ENCODE measurements around the gene SDF4.

Gene SDF4

GRCh38 chr1:1211541-1212441, 20.0 kb downstream of the SDF4 start:
- ATAC-seq (replicated peaks) (no peak), DNase-seq (no peak)
- Mint-ChIP-seq H3K4me1 (peaks cover 40 to 93% of the 10 kb centered on the region in 2 donors), H3K27ac (peak overlapping the region; percentile 20), H3K27me3 (no peaks in the 10 kb centered on the region), H3K4me3 (peak overlapping the region; percentile 65 to 69), H3K9me3 (no peaks in the 10 kb centered on the region), H3K36me3 (peaks cover 9 to 30% of the 10 kb centered on the region in 2 donors)

- peaks cover 4 to 26% of the 10 kb centered on the region in 2 donors for H3K36me3 Mint-ChIP-seq
- ATAC-seq (replicated peaks) (no peak), DNase-seq (no peak)
- peaks cover 37 to 90% of the 10 kb centered on the region in 2 donors for H3K4me1 Mint-ChIP-seq
- no peaks in the 10 kb centered on the region for H3K9me3 Mint-ChIP-seq
- no peak overlapping the region for H3K27ac Mint-ChIP-seq
- H3K4me3 Mint-ChIP-seq, result peak overlapping the region; percentile 3 to 41
- no peaks in the 10 kb centered on the region for H3K27me3 Mint-ChIP-seq
Measured at GRCh38 chr1:1210726-1211540, 20.9 kb downstream of the SDF4 start.

- peaks cover 5 to 22% of the 10 kb centered on the region in 2 donors for H3K36me3 Mint-ChIP-seq
- peak; percentile 59 for DNase-seq
- no peaks in the 10 kb centered on the region for H3K27me3 Mint-ChIP-seq
- H3K4me3 Mint-ChIP-seq, result peak overlapping the region; percentile 75 to 83
- no peaks in the 10 kb centered on the region for H3K9me3 Mint-ChIP-seq
- peak overlapping the region; percentile 75 for H3K27ac Mint-ChIP-seq
- peak; percentile 32 to 41 for ATAC-seq (replicated peaks)
- H3K4me1 Mint-ChIP-seq, result peaks cover 36 to 89% of the 10 kb centered on the region in 2 donors
Measured at GRCh38 chr1:1208713-1209433, 22.9 kb downstream of the SDF4 start.

- H3K27ac Mint-ChIP-seq, result peak overlapping the region; percentile 74
- no peaks in the 10 kb centered on the region for H3K9me3 Mint-ChIP-seq
- peaks cover 40 to 87% of the 10 kb centered on the region in 2 donors for H3K4me1 Mint-ChIP-seq
- DNase-seq (no peak), ATAC-seq (replicated peaks) (no peak)
- no peaks in the 10 kb centered on the region for H3K27me3 Mint-ChIP-seq
- peak overlapping the region; percentile 44 to 50 for H3K4me3 Mint-ChIP-seq
- peaks cover 9 to 28% of the 10 kb centered on the region in 2 donors for H3K36me3 Mint-ChIP-seq
Measured at GRCh38 chr1:1207571-1207892, 24.3 kb downstream of the SDF4 start.

GRCh38 chr1:1206966-1207531, 24.8 kb downstream of the SDF4 start:
- ATAC-seq (replicated peaks), result peak; percentile 2
- Mint-ChIP-seq H3K27ac (peak overlapping the region; percentile 90), H3K4me3 (peak overlapping the region; percentile 87 to 89)

GRCh38 chr1:1206376-1206965, 25.3 kb downstream of the SDF4 start, which contains the start of gene TNFRSF18:
Gene TNFRSF18 (minus strand): TSS chr1:1206592. CDS start chr1:1206571, 21 bp downstream.
- ATAC-seq (replicated peaks), result peak; percentile 42 to 44
- Mint-ChIP-seq H3K27ac (peak within 1 kb of the TSS; percentile 90), H3K36me3 (peaks cover 9 to 28% of the 10 kb centered on the region in 2 donors), H3K4me3 (peak within 1 kb of the TSS; percentile 87 to 89), H3K9me3 (no peaks in the 10 kb centered on the region), H3K4me1 (peaks cover 38 to 81% of the 10 kb centered on the region in 2 donors), H3K27me3 (no peaks in the 10 kb centered on the region)
- DNase-seq, result peak; percentile 67

More at GRCh38 chr1:1206966-1207531, 24.8 kb downstream of the SDF4 start:
- peaks cover 38 to 83% of the 10 kb centered on the region in 2 donors for H3K4me1 Mint-ChIP-seq
- peaks cover 9 to 28% of the 10 kb centered on the region in 2 donors for H3K36me3 Mint-ChIP-seq
- no peaks in the 10 kb centered on the region for H3K27me3 Mint-ChIP-seq
- DNase-seq, result no peak
- no peaks in the 10 kb centered on the region for H3K9me3 Mint-ChIP-seq

- peak overlapping the region; percentile 87 to 89 for H3K4me3 Mint-ChIP-seq
- no peaks in the 10 kb centered on the region for H3K9me3 Mint-ChIP-seq
- ATAC-seq (replicated peaks) (no peak), DNase-seq (no peak)
- peaks cover 6 to 24% of the 10 kb centered on the region in 2 donors for H3K36me3 Mint-ChIP-seq
- H3K4me1 Mint-ChIP-seq, result peaks cover 35 to 75% of the 10 kb centered on the region in 2 donors
- H3K27ac Mint-ChIP-seq, result peak overlapping the region; percentile 87
- no peaks in the 10 kb centered on the region for H3K27me3 Mint-ChIP-seq
Measured at GRCh38 chr1:1205769-1206375, 25.9 kb downstream of the SDF4 start.

GRCh38 chr1:1204998-1205768, 26.6 kb downstream of the SDF4 start:
- peak overlapping the region; percentile 87 for H3K27ac Mint-ChIP-seq
- peaks cover 5 to 21% of the 10 kb centered on the region in 2 donors for H3K36me3 Mint-ChIP-seq
- H3K4me3 Mint-ChIP-seq, result peak overlapping the region; percentile 87 to 89
- H3K4me1 Mint-ChIP-seq, result peaks cover 38 to 74% of the 10 kb centered on the region in 2 donors
- no peaks in the 10 kb centered on the region for H3K27me3 Mint-ChIP-seq
- ATAC-seq (replicated peaks) (no peak), DNase-seq (no peak)
- no peaks in the 10 kb centered on the region for H3K9me3 Mint-ChIP-seq

- DNase-seq (no peak), ATAC-seq (replicated peaks) (no peak)
- peaks cover 5 to 14% of the 10 kb centered on the region in 2 donors for H3K36me3 Mint-ChIP-seq
- peaks cover 42 to 74% of the 10 kb centered on the region in 2 donors for H3K4me1 Mint-ChIP-seq
- H3K27ac Mint-ChIP-seq, result no peak overlapping the region
- peak overlapping the region; percentile 87 to 89 for H3K4me3 Mint-ChIP-seq
- H3K9me3 Mint-ChIP-seq, result no peaks in the 10 kb centered on the region
- no peaks in the 10 kb centered on the region for H3K27me3 Mint-ChIP-seq
Measured at GRCh38 chr1:1204425-1204920, 27.3 kb downstream of the SDF4 start.

GRCh38 chr1:1203561-1204424, 28.0 kb downstream of the SDF4 start:
- Mint-ChIP-seq H3K9me3 (no peaks in the 10 kb centered on the region), H3K27ac (peak overlapping the region; percentile 31), H3K36me3 (peaks cover 5 to 10% of the 10 kb centered on the region in 2 donors)

GRCh38 chr1:1202831-1203560, 28.8 kb downstream of the SDF4 start:
- Mint-ChIP-seq H3K27me3 (no peaks in the 10 kb centered on the region), H3K27ac (peak overlapping the region; percentile 67), H3K4me3 (no peak overlapping the region), H3K4me1 (peaks cover 34 to 70% of the 10 kb centered on the region in 2 donors), H3K36me3 (peaks cover 5 to 6% of the 10 kb centered on the region in 2 donors), H3K9me3 (no peaks in the 10 kb centered on the region)
- ATAC-seq (replicated peaks), result no peak
- DNase-seq, result no peak

More at GRCh38 chr1:1203561-1204424, 28.0 kb downstream of the SDF4 start:
- no peaks in the 10 kb centered on the region for H3K27me3 Mint-ChIP-seq
- peak overlapping the region in 1 of 2 donors; percentile 53 for H3K4me3 Mint-ChIP-seq
- DNase-seq, result no peak
- H3K4me1 Mint-ChIP-seq, result peaks cover 40 to 74% of the 10 kb centered on the region in 2 donors
- ATAC-seq (replicated peaks), result no peak

Measured in stimulated activated naive B cell treated with anti-CD40 and anti-IgM and Interleukin-4, amounts not matched to agents 10 μg/mL and 1 μg/mL and 100 μg/mL, for 72 hours (primary cell).